GM21528 (cell line): ENCODE results near the gene CRYBA4.

ENCODE experiments used
- ATAC-seq: cut with Tn5 transposase; IDR thresholded peaks from one replicate; pipeline ENCODE4 v1.9.1; 2021; ENCODE audit warnings: mild to moderate bottlenecking, moderate library complexity; ENCODE audit not compliant: unreplicated experiment, low FRiP score

CRYBA4 gene

DNA sequence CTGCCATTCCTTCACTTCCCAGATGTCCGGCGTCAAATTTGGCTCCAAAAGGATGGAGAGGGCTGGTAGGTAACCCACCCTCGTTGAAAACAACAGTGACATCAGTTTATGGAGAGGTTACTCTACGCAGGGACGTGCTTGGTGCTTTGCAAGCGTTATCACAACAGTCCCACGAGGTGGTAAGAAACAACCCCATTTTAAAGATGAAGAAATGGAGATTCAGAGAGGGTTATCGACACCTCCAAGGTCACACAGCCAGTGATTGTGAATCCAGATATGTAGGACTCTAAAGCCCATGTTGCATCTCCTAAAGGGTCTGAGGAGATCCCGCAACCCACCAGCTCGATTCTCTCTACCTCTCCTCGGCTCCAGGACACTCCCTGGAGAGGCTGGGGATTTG lies 36.4 kb downstream of the CRYBA4 start:
- ATAC-seq, result no peak

DNA sequence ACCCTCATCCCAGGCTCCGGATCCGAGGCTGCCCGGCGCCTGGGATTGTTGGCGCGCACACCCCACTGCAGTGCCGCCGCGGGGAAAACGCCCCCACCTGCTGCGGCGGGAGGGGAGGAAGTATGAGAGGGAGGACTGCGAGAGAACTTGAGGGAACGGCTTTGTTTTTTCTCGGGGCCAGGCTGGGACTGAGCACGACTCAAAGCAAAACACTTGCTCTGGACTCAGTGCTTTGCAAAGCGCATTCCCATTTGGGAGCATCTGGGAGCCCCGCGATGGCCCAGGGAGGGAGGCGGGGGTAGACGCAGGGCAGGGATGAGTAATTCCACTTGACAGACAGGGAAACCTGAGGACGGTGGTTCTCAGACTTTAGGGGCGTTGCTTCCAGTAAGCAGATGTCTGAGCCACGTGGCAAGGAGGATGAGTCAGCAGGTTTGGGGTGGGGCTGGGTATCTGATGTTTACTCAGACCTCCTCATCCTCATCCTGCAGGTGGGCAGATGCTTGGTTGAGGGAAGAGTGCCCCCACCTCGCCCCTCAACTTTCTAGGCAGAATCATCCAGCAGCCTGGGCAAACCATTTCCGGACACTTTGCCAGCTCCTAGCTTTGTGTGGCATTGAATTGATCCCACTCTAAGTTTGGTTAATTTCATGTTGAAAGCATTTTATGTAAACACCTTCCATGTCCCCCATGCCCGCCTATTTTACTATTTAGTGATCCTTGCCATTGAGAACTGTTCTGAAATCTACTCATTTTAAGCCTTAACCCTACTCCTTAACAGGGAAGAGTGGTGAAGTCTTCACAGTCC lies 37.1 kb downstream of the CRYBA4 start:
- ATAC-seq, result no peak

DNA sequence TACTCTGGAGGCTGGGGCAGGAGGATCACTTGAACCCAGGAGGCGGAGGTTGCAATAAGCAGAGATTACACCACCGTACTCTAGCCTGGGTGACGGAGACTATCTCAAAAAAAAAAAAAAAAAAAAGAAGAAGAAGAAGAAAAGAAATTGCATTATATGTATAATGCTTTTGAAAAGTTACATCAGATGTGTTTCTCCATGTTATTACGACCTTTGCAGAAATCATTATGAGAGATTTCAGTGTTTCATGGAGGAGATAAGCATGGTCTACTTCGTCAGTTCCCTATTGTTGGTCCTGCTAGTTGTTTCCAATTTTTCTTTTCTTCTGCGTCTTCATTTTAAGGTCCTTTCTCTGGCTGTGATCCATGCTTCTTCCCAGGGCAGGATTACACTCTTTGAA lies 38.6 kb downstream of the CRYBA4 start:
- no peak for ATAC-seq

DNA sequence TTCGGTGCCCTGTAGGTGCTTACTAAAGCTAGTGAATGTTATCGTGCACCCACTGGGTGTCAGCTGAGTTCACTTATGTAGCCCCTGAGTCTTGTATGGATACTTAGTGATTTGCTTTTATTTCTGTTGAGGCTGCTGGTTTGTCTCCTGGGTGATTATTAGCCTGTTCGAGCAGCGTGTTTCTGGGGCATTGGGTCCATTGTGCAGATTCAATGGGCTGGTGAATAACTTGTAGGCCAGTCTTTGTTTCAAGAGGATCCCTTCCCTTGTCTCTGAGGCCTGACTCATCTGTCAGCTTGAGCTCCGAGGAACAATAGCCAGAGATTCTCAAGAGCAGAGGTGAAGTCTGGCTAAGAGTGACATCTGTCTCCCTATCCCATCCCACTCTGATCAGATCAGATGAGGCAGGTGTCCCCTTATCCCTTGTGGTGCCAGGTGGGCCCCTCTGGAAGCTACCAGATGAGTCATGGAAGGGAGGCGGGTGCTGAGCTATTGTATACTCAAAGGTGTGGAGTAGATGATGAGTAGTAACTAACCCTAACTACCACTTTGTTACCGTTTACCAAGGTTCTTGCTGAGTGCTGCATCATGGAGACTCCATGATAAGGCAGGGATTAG lies 39.3 kb downstream of the CRYBA4 start:
- ATAC-seq, result no peak

DNA sequence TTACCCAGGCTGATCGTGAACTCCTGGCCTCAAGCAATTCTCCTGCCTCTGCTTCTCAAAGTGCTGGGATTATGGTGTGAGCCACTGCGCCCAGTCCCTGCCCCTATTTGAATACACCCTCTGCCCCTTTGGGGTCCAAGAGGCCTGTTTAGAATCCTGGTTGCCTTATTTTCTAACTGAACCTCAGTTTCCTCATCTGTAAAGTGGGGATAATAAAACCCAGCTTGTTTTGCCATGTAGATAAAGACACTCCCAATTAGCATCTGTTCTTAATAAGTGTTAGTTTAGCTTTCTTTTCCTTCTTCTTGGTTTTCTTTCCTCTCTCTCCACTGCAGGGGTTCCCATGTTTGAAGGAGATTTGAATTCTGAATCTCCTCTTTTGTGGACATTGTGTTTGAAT lies 40.4 kb downstream of the CRYBA4 start:
- no peak for ATAC-seq

DNA sequence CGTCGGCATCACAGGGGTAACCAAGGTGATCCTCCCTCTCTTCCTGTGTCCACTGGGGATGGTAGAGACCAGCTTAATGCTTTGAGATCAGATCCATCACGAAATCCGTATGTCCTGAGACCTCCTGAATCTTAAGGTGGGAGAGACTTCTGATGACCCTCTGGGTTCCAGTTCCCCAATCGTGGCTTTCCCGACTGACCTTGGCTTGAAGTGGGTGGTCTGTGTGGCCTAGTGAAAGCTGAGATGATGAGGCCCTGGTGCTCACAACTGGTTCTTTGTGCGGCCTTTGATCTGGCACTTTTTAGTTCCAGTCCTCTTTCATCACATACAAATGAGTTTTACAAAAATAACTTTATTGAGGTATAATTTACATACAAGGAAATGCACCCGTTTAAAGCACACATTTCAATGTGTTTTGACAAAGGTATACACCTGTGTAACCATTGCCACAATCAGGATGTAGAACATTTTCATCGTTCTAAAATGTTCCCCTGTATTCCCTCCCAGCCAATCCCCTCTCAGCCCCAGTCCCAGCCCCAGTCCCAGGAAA lies 41.7 kb downstream of the CRYBA4 start:
- no peak for ATAC-seq

DNA sequence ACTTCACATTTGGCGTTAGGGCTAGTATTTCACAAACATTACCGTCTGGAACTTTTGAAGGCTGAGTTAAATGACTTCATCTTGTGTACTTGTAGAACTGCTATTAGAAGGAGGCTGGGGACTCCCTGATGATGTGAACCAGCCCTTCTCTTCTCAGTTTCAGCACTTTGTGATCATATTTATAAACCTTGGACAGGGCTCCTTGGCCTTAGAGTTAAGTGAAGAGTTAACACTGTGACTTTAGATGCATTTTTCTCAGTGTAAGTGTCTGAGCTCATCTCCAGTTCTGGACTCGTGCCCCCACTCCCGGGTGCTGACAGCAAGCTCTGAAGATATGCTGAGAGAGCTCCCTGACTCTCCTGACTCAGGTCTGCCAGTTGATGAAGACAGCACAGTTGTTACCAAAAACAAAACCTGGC lies 44.1 kb downstream of the CRYBA4 start:
- peak; percentile 5 for ATAC-seq

DNA sequence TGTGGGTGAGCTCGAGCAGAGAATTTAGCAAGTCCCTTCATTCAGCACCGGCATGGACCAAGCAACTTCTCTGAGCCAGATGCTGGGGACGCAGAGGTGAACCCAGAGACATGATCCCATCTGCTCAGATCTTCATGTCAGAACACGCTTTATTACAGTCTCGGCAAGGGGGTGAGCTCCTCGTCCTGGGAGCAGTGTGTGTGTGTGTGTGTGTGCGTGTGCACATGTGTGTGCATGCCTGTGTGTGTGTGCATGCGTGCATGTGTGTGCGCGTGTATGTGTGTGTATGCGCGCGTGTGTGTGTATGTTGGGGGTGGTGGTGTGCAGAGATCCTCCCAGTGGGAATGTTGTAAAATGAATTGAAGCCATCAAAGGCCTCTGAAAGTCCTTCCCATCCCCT lies 45.4 kb downstream of the CRYBA4 start:
- ATAC-seq, result no peak

DNA sequence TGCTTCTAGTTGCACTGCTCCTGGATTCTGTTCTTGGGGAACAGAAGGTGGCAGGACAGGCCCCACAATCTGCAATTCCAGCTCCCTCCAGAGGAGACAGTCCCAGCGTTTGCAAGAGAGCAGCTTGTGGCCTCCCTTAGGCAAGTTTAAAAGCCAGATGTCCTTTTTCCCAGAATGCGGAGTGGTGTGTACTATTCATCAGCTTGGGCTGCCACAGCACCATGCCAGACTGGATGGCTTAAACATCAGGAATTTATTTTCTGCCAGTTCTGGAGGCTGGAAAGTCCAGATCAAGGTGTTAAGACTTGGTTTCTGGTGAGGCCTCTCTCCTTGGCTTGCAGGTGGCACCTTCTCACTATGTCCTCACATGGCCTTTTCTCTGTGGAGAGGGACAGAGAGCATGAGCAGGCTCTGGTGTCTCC lies 47.3 kb downstream of the CRYBA4 start:
- no peak for ATAC-seq

DNA sequence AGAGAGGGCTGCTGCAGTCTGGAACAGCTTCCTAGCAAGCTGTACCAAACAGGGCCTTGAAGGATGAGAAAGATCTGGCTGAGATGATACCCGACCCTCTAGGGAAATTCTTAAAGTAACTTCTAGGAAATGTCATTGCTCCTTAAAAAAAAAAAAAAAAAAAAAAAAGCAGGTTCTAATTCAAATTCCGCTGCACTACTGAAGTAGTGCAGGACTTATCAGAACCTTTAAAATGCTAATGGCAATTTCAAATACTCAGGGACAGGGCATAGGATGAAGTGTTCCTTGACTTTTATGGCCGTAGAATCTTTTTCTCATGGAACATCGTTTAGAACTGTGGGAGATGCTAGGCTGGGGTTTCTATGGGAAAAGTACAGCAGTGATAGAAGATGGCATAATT lies 48.7 kb downstream of the CRYBA4 start:
- ATAC-seq, result no peak

DNA sequence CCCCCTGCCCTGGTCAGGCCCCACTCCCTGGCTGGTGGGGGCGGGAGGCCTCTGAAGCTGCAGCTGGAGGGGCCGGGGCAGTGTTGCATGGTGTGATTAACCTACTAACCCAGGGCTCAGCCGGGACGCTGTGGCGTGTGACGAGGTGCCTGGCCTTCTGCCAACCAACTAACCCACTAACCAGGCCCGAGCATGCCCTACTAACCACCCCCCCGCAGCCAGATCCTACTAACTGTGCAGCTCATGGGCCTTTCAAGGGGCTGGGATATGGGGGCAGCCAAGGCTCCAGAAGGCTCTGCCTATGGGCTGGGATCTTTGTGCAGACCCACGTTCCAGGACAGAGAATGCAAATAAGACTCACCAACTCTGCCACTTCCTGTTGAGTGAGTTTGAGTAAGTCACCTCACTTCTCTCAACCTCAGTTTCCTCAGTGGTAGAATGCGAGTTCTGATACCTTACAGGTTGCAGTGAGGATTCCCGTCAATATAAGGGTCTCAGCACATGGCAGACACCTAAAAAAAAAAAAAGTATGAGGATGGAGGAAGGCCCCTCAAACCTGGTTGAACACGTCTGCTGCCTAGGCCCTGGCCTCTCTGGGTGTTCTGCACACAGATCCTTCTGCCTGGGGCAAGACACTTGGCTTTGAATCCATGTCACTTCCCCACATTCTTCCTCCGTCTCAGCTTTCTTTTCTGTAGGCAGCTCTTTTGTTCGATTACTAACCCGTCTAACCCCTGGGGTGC lies 49.7 kb downstream of the CRYBA4 start:
- no peak for ATAC-seq

DNA sequence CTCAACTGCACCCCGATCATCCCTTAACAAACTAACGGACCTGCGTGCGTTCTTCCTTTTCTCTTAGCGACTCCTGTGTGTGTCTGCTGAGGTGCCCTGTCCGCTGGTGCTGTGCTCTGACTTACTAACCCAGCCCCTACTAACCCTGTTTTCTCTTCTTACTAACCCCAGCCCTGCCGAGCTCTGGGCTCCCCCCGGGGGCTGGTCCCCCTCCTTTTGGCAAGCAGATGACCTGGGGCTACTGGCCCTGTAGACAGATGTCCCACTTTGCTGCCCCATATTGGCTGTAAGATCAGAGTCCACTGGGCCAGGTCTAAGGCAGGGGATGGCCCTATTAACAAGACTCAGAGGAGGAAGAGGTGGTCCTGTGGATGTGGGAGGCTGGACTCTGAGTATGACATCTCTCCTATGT lies 50.3 kb downstream of the CRYBA4 start:
- ATAC-seq, result peak; percentile 5

DNA sequence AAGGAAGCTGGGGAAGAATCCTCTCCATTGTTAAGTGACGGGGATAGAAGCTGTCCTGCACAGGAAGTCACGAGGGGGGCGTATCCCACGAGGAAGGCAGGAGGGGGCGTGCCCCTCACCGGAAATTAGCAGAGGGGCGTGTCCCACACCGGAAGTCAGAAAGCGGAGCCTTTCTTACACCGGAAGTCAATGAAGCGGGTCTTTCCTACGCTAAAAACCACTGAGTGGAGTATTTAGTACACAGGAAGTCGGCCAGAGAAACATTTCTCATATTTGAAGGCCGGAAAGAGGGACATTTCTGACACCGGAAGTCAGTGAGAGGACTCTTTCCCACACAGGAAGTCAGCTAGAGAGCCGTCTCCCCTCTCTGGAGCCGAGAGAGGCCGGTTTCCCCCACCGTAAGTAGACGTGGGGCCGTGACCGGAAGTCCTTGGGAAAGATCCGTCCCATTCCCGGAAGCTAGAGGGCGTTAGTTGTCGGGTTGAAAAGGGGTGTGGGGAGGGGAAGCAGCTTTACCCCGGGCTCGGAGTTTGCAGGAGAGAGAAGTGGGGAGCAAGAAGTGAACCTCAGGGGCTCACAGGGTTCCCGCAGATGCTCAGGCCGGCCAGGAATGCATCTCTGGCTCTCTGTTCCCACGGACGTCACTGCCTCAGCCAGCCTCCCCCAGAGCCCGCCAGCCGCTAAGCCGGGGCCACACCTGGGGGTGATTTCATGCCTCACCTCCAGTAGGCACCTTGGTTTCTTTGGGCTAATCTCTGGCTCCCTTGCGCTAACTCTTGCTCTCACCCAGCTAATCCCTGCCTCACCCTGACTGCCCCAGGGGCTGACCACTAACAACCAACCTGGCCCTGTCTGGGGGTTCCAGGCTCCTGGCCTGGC lies 51.1 kb downstream of the CRYBA4 start:
- peak; percentile 66 for ATAC-seq

DNA sequence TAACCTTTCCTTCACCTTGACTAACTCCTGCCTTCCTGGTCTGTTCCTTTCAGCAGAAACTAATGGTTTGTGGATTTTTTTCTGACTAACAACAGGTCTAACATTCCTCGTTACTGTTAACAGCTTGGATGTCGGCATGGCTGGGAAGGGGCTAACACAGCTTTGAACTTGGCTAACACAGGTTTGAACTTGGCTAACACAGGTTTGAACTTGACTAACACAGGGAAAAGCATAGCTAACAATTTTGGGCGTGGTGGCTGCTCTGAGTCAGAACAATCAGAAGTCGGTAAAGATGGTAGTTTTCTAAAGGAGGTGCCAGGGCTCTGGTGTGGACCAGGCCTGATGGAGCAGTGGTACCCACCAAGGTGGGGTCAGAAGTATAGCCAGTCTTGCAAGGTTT lies 51.7 kb downstream of the CRYBA4 start:
- ATAC-seq, result no peak

DNA sequence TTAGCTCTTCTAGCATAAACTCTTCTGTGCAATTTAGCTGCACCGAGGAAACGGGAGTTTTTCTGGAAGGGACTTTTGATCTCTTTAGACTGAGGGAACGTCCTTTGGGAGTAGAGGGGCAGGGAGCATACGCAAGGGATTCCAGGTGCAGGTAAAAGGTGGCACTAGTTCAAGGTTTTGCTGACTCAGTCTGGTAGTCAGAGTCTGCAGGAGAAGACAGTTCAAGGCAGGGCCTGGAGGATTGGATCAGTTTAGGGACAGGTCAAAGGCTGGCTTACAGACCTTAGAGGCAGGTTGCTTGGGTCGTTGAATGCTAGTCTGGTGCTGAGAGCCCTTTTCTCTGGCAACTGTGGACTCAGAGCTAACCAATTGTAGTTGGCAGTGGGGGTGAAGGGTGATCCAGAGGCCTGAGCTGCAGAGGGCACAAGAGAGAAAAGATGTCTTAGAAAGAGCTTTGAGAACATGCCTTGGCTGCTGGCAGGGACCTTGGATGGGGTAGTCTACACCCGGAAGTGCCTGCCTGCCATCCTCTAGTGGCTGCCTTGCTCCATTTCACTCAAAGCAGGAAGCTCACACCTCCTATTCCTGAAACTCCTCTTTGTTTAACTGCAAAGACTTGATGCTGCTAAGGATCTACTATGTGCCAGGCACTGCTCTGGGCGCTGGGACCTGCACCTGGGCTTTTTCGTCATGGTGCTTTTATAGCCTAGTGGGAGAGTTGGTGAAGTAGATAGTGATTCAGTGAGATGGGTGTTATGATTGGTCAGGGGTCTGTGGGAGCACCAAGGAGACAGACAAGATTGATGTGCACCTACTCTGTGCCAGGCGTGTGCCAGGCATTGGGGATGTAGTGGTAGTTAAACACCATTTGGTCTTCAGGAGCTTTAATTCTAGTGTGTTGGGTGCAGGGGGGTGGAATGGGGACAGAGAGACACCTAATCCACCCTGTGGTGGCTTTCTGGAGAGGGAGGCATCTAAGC lies 52.7 kb downstream of the CRYBA4 start:
- ATAC-seq, result no peak

DNA sequence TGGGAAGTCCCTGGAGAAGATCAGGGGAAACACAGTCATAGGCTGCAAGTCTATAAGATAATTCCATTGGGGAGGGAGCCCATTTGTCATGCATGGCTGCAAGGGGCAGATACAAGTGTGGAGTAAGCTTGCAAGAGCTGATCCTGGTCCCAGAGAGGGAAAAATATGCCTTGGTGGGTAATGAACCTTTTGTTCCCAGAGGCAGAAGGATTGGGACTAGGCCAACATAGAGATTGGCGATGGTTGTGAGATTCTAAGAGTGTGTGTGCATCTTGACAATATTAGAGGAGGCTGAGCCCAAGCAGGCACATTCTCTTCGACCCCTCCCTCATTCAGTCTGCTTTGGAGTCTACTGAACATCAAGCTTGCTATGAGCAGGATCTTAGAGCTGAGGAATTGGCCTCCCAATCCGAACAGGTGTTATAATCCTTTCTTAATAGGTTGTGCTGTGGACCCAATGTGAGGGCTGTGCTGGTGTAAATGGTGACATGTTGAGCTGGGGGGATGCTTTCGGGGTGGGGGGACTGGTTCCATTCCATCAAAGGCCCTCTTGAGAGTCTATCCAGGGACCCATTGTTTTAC lies 54.0 kb downstream of the CRYBA4 start:
- no peak for ATAC-seq

DNA sequence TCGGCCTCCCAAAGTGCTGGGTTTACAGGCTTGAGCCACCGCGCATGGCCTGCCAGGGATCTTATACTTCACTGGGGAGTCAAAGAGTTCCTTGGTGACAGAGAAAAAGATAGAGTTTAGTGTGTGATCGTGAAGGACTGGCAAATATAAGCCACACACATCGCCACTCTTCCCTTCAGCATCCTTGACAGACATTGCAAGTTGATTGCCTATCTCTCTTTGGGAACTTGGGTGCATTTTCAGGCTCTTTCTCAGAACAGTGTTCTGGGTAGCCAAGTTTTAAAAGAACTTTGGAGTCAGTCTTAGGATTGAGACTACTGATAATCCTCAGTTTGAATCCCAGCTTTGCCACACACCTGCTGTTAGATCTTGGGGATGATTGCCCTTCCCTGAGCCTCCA lies 55.5 kb downstream of the CRYBA4 start:
- ATAC-seq, result no peak

DNA sequence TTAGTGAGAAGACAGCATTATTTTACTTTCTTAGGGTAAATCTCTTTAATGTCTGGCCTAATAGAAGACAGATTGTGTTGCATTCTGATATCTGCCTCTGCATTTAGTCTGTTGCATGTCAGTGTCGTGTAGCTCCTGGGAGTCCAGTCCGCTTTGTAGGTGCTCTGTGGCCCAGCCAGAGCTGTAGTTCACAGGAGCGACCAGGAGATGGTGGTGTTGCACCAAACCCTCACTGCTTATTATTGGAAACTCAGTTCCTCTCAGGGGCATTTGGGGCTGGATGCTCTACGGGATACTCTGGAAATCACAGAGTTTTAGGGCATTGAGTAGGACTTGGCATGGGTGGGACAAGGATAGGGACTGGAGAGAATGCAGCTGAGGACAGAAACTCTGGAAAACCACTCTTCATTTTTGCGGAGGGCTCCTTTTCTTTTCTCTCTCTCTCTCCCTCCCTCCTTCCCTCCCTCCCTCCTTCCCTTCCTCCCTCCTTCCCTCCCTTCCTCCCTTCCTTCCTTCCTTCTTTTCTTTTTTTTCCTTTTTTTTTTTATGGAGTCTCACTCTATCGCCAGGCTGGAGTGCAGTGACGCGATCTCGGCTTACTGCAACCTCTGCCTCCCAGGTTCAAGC lies 57.4 kb downstream of the CRYBA4 start:
- ATAC-seq, result no peak
